Tibial artery (tissue), 4 donors: ENCODE measurements around the gene PROK2.

ENCODE experiments used
- DNase-seq, 2 donors: peaks; one replicate each; pipeline ENCODE4 v3.0.0-alpha.2; 2019
- H3K27ac ChIP-seq, 2 donors: fragments of 200-600 bp; sonication (generic) in 1 of 2; 1 replicate in 1 of 2; 2 replicates in 1 of 2; pipeline ENCODE4 v1.5.1; 2018 to 2019; ENCODE audit warnings: mild to moderate bottlenecking in 1 of 2
- H3K27me3 ChIP-seq, 2 donors: fragments of 200-600 bp; sonication (generic) in 1 of 2; one replicate each; pipeline versions ENCODE4 v1.5.1 to v1.6.0; 2016 to 2019
- H3K36me3 ChIP-seq, 3 donors: fragments of 200-600 bp; sonication (generic) in 2 of 3; one replicate each; pipeline ENCODE4 v1.5.1; 2016 to 2019; ENCODE audit warnings: mild to moderate bottlenecking in 2 of 3
- H3K4me1 ChIP-seq, 4 donors: fragments of 200-600 bp; sonication (generic) in 2 of 4; 1 replicate in 3 of 4; 2 replicates in 1 of 4; pipeline ENCODE4 v1.5.1; 2016 to 2019
- H3K4me3 ChIP-seq, 2 donors: fragments of 200-600 bp; sonication (generic) in 1 of 2; 1 replicate in 1 of 2; 2 replicates in 1 of 2; pipeline ENCODE4 v1.5.1; 2018 to 2019; ENCODE audit warnings: mild to moderate bottlenecking in 2 of 2
- H3K9me3 ChIP-seq, 3 donors: fragments of 200-600 bp; sonication (generic) in 1 of 3; one replicate each; pipeline ENCODE4 v1.5.1; 2016 to 2019
- intact Hi-C: fragments of 100-400 bp; cut with DNase I; formaldehyde crosslinking; loops from one replicate; pipeline ENCODE4 v1.15.0; 2023; ENCODE audit warnings: low total_unique reads
- TF ChIP-seq, protein P1 (sequence below), 2 experiments: fragments of 200-600 bp in 1 of 2; fragments of 450-650 bp in 1 of 2; IDR thresholded peaks; one replicate each; pipeline ENCODE4 v1.5.1; 2017 to 2019; ENCODE audit warnings: antibody characterized with exemption in 2 of 2, mild to moderate bottlenecking in 1 of 2, moderate library complexity in 1 of 2

The PROK2 gene

GRCh38 chr3:71771884-71772283 lies 13.1 kb downstream of the PROK2 start:
- Histone ChIP-seq H3K9me3 (no peaks in the 10 kb centered on the region), H3K36me3 (no peaks in the 10 kb centered on the region), H3K4me3 (no peak overlapping the region), H3K4me1 (no peaks in the 10 kb centered on the region), H3K27ac (no peak overlapping the region), H3K27me3 (peaks cover 0 to 44% of the 10 kb centered on the region in 2 donors)
- TF ChIP-seq, protein P1, sequence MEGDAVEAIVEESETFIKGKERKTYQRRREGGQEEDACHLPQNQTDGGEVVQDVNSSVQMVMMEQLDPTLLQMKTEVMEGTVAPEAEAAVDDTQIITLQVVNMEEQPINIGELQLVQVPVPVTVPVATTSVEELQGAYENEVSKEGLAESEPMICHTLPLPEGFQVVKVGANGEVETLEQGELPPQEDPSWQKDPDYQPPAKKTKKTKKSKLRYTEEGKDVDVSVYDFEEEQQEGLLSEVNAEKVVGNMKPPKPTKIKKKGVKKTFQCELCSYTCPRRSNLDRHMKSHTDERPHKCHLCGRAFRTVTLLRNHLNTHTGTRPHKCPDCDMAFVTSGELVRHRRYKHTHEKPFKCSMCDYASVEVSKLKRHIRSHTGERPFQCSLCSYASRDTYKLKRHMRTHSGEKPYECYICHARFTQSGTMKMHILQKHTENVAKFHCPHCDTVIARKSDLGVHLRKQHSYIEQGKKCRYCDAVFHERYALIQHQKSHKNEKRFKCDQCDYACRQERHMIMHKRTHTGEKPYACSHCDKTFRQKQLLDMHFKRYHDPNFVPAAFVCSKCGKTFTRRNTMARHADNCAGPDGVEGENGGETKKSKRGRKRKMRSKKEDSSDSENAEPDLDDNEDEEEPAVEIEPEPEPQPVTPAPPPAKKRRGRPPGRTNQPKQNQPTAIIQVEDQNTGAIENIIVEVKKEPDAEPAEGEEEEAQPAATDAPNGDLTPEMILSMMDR (IDR thresholded peaks at IDR 0.05): no peak
- no peak for DNase-seq
- intact Hi-C loops: no loop called here

- intact Hi-C loops: no loop called here
- H3K27ac ChIP-seq: no peak overlapping the region
- no peaks in the 10 kb centered on the region for H3K36me3 ChIP-seq
- H3K4me1 ChIP-seq: no peaks in the 10 kb centered on the region
- no peak overlapping the region for H3K4me3 ChIP-seq
- peaks cover 0 to 38% of the 10 kb centered on the region in 2 donors for H3K27me3 ChIP-seq
- DNase-seq: no peak
- TF ChIP-seq, protein P1 (IDR thresholded peaks at IDR 0.05): no peak
- no peaks in the 10 kb centered on the region for H3K9me3 ChIP-seq
Observed at GRCh38 chr3:71771126-71771525, 13.8 kb downstream of the PROK2 start.

GRCh38 chr3:71763426-71763825 lies 21.5 kb downstream of the PROK2 start:
- Histone ChIP-seq H3K9me3 (no peaks in the 10 kb centered on the region), H3K27ac (no peak overlapping the region), H3K36me3 (no peaks in the 10 kb centered on the region), H3K4me1 (no peaks in the 10 kb centered on the region), H3K4me3 (no peak overlapping the region), H3K27me3 (peaks cover 0 to 33% of the 10 kb centered on the region in 2 donors)
- intact Hi-C loops: no loop called here
- TF ChIP-seq, protein P1 (IDR thresholded peaks at IDR 0.05): no peak
- no peak for DNase-seq

DNA sequence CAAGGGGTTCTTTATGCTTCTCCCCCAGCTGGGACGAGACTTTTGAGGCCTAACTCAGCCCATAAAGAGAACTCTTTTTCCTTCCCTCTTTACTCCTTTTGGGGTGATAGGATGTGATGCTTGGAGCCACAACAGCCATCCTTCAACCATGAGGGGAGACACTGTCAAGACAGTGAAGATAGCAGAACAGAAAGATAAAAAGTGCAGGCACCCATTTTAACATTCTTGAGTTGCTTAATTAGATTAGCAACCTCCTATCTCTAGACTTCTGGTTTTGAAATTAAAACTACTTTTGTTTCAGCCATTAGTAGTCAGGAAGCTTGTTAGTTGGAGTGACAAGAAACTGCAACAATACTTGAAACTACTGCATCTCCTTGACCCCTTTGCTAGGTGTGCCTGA lies 24.8 kb downstream of the PROK2 start:
- H3K27ac ChIP-seq: no peak overlapping the region
- H3K27me3 ChIP-seq: peaks cover 0 to 40% of the 10 kb centered on the region in 2 donors
- intact Hi-C loops: no loop called here
- no peak overlapping the region for H3K4me3 ChIP-seq
- DNase-seq: no peak
- H3K36me3 ChIP-seq: no peaks in the 10 kb centered on the region
- no peaks in the 10 kb centered on the region for H3K9me3 ChIP-seq
- peaks cover 0 to 1% (median 0%) of the 10 kb centered on the region in 4 donors for H3K4me1 ChIP-seq
- TF ChIP-seq, protein P1 (IDR thresholded peaks at IDR 0.05): no peak

DNA sequence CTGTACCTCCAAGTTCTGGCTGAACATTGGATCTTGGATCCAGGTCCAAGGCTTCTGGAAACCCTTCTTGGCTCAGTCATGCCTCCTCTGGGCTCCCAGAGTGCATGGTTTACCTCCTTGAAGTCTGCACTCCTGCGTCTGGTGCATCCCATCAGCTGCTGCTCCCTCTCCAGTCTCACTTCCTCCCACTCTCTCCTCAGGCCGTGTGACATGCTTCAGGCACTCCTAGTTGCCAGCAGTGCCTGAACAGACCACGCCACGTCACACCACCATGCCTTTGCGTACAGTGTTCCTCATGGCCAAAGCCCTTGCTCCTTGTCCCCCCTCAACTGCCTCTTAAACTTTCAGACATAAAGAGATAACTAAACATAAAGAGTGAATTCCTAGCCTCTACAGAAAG lies 25.5 kb downstream of the PROK2 start:
- Histone ChIP-seq H3K36me3 (no peaks in the 10 kb centered on the region), H3K27ac (no peak overlapping the region), H3K9me3 (no peaks in the 10 kb centered on the region), H3K27me3 (peaks cover 0 to 40% of the 10 kb centered on the region in 2 donors), H3K4me3 (no peak overlapping the region), H3K4me1 (peaks cover 0 to 9% (median 2%) of the 10 kb centered on the region in 4 donors)
- DNase-seq: no peak
- TF ChIP-seq, protein P1 (IDR thresholded peaks at IDR 0.05): no peak
- intact Hi-C loops: no loop called here

GRCh38 chr3:71758091-71758490 lies 26.9 kb downstream of the PROK2 start:
- Histone ChIP-seq H3K27me3 (peaks cover 0 to 41% of the 10 kb centered on the region in 2 donors), H3K4me3 (no peak overlapping the region), H3K4me1 (peaks cover 0 to 14% (median 5%) of the 10 kb centered on the region in 4 donors), H3K27ac (no peak overlapping the region), H3K9me3 (no peaks in the 10 kb centered on the region), H3K36me3 (no peaks in the 10 kb centered on the region)
- TF ChIP-seq, protein P1 (IDR thresholded peaks at IDR 0.05): no peak
- intact Hi-C loops: no loop called here
- no peak for DNase-seq
